GM08714 (cell line): ENCODE measurements around the gene BTBD3.

Source experiments
- H3K4me3 ChIP-seq: fragments of 200-500 bp; sonication (Bioruptor generic); 2 replicates; pipeline ENCODE4 v1.5.1; 2014; ENCODE audit warnings: mild to moderate bottlenecking, low read length, inconsistent platforms
- ZNF274 ChIP-seq: IDR thresholded peaks from 2 replicates; pipeline ENCODE4 v1.6.1; 2012; ENCODE audit warnings: mild to moderate bottlenecking, low read depth, low read length

Gene BTBD3

GRCh38 chr20:11917663-11918062 lies at the start of gene BTBD3:
Gene BTBD3, plus strand, starts transcription at chr20:11917893. Its CDS starts 383 bp downstream, at chr20:11918276.
- H3K4me3 ChIP-seq: peak within 1 kb of the TSS; percentile 59; the same call in 1 of the 2 replicates
- TF ChIP-seq ZNF274: no peak

GRCh38 chr20:11869641-11870040 lies 48.1 kb upstream of the BTBD3 start:
- no peak overlapping the region for H3K4me3 ChIP-seq
- TF ChIP-seq ZNF274: no peak

- no peak for TF ChIP-seq ZNF274
- H3K4me3 ChIP-seq: no peak overlapping the region
These were observed 47.3 kb upstream of the BTBD3 start for GRCh38 chr20:11870411-11870810.

- no peak overlapping the region for H3K4me3 ChIP-seq
- no peak for TF ChIP-seq ZNF274
These were observed 41.1 kb upstream of the BTBD3 start for GRCh38 chr20:11876555-11876954.

GRCh38 chr20:11880680-11881079 lies 37.0 kb upstream of the BTBD3 start:
- no peak for TF ChIP-seq ZNF274
- no peak overlapping the region for H3K4me3 ChIP-seq

GRCh38 chr20:11881449-11881848 lies 36.2 kb upstream of the BTBD3 start:
- TF ChIP-seq ZNF274: no peak
- H3K4me3 ChIP-seq: no peak overlapping the region

GRCh38 chr20:11882651-11883050 lies 35.0 kb upstream of the BTBD3 start:
- no peak overlapping the region for H3K4me3 ChIP-seq
- no peak for TF ChIP-seq ZNF274

- no peak for TF ChIP-seq ZNF274
These were observed 29.0 kb upstream of the BTBD3 start for GRCh38 chr20:11888648-11889047.

GRCh38 chr20:11890331-11891076 lies 27.2 kb upstream of the BTBD3 start:
- H3K4me3 ChIP-seq: peak overlapping the region; percentile 98
- TF ChIP-seq ZNF274: no peak

More at GRCh38 chr20:11888648-11889047, 29.0 kb upstream of the BTBD3 start:
- H3K4me3 ChIP-seq: no peak overlapping the region

- TF ChIP-seq ZNF274: no peak
- H3K4me3 ChIP-seq: peak overlapping the region; percentile 98
These were observed 26.5 kb upstream of the BTBD3 start for GRCh38 chr20:11891077-11891775.

- H3K4me3 ChIP-seq: peak overlapping the region; percentile 98
- TF ChIP-seq ZNF274: no peak
These were observed 25.7 kb upstream of the BTBD3 start for GRCh38 chr20:11891776-11892545.

- no peak overlapping the region for H3K4me3 ChIP-seq
These were observed 23.6 kb upstream of the BTBD3 start for GRCh38 chr20:11894062-11894461.

GRCh38 chr20:11895861-11896387 lies 21.8 kb upstream of the BTBD3 start:
- H3K4me3 ChIP-seq: no peak overlapping the region
- TF ChIP-seq ZNF274: no peak

More at GRCh38 chr20:11894062-11894461, 23.6 kb upstream of the BTBD3 start:
- no peak for TF ChIP-seq ZNF274

- no peak for TF ChIP-seq ZNF274
- H3K4me3 ChIP-seq: no peak overlapping the region
These were observed 16.6 kb upstream of the BTBD3 start for GRCh38 chr20:11901127-11901526.
